NCI-H146 treated with DMSO at 0.1 percent for 48 hours (cell line): ENCODE data around the gene LLCFC1.
"Not testable (repeated sequence)": the region's sequence is repeated elsewhere in the genome, so short reads cannot be mapped to it uniquely, and the experiment has no call there.

Source experiments
- DNase-seq: peaks from one replicate; lab custom pipeline; 2025; ENCODE audit not compliant: unreplicated experiment; lab: John Stamatoyannopoulos, UW

The LLCFC1 gene

DNA sequence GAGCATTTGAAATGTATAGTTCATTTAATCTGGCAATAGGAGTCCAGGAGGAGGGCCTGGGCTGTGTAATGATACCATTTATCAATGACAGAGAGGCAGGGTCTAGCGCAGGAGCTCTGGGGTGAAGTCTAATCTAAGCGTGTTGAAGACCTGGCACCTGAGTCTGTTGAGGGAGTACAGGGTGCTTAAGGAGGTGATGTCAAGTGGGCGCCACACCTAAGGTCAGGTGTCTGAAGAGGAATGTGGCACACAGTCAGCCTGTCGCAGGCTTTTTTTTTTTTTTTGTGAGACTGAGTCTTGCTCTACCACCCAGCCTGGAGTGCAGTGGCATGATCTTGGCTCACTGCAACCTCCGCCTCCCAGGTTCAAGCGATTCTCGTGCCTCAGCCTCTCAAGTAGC, 2.3 kb downstream of the LLCFC1 start:
- no peak for DNase-seq

DNA sequence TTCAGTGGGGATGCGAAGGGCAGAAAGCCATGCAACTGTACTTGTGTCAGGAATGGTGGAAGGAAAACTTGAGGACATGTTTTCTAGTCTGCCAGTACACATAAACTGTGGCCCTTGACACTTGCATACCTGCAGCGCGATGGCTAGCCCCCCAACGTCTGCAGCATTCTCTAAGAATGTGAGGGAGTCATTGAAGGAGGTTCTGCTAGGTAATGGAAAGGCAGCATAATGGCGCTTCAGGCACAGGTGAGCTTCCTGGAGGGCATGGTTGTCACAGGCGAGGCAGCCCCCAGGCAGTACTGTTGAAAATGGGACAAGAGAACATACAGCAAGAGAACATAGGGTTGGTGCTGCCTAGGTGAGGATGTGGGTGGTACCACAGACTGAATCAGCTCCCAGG, 3.5 kb downstream of the LLCFC1 start:
- DNase-seq: no peak

DNA sequence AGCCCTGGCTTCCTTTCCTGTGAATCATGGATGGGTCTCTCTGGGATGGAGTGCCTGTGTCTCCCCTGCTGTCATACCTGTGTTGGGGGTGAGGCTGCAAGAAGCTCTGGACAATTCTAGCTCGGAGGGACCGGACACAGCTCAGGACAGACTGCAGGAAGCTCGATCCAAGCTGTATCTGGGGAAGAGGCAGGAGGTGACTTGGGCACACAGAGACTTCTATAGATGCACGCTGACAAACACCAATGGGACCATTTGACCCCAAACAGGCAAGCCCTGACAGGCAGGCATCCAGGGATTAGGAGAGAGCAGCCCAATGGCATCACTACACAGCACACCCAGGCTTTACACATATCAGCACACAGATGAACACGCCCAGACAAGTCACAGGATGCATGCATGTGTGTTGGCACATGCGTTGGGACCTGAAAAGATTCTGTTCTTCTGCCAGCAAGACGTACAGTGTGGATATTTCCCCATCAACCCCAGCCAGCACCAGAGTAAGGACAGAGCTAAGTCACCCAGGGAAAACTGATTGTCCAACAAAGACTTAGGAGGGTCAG, 4.5 kb downstream of the LLCFC1 start:
- no peak for DNase-seq

DNA sequence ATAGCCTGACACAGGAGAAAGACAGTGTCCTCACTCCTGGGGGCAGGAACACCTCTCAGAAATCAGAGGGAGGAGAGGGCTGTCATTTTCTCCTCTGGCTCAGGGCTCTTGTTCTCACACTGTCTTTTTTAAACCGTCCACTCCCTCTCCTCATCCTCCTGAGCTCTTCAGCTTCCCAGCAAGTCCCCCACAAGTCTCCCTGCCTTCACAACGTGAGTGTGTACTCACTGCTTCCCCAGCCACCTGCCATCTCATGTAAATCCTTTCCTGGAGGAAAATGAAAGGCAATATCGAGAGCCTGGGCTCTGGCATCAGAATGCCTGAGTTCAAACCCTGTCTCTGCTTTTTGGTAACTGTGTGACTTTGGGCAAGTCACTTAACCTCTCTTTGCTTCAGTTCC, 5.7 kb downstream of the LLCFC1 start:
- no peak for DNase-seq

DNA sequence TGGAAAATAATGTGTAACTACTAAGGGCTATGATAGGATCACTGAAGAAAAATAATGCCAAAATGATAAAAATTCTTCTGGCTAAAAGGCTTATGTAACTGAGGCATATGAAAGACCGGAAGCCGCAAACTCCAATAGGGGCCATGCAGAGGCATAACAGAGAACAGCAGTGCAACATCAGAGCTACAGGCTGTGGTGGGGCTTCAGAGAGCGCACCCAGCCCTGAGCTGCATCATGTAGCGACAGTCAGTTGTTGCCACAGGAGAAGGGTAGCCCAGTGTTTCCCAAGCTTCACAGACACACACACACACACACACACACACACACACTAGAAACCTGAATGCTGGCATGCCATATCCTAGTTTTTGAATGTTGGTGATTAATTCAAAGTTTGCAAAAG, 9.3 kb downstream of the LLCFC1 start:
- no peak for DNase-seq

DNA sequence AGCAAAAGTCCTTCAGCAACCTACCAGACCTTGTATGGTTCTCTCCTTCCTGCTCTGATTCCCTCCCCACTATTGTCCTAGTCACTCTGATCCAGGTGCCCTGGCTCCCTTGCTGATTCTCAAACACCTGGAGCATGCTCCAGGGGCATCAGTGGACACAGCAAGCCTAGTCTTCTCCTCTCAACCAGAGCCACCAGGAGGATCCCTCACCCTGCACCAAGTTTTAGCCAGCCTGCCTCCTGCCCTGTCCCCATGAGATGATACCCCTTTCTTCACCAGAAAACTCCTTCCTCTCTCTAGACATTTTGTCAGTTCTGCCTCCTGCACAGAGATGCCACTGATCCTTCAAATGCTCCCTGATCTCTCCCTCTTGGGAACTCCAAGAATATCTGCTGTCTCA, 11.0 kb downstream of the LLCFC1 start:
- no peak for DNase-seq

DNA sequence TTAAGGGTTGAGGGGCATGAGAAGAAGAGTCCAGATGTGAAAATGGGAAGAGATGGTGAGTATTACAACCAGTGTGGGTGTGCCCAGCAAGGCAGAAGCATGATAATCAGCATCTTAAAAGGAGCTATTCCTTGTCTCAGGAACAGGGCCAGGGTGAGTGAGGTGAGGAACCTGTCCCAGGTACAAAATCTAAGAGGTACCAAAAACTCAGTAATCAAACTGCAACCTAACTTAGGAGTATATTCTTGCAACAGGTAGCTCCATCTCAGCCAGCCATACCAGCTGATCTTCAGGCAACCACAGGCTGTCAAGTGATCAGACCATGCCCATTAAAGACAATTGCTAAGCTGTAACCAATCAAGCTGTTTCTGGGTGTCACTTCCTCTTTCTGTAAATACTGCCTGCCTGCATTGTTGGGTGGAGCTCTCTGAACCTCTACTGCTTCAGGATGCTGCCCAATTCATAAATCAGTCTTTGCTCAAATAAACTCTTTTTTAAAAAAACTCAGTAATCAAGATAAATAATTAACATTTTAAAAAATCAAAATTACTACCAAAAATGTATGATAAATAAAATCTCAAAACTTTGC, 15.5 kb downstream of the LLCFC1 start:
- DNase-seq: no peak

DNA sequence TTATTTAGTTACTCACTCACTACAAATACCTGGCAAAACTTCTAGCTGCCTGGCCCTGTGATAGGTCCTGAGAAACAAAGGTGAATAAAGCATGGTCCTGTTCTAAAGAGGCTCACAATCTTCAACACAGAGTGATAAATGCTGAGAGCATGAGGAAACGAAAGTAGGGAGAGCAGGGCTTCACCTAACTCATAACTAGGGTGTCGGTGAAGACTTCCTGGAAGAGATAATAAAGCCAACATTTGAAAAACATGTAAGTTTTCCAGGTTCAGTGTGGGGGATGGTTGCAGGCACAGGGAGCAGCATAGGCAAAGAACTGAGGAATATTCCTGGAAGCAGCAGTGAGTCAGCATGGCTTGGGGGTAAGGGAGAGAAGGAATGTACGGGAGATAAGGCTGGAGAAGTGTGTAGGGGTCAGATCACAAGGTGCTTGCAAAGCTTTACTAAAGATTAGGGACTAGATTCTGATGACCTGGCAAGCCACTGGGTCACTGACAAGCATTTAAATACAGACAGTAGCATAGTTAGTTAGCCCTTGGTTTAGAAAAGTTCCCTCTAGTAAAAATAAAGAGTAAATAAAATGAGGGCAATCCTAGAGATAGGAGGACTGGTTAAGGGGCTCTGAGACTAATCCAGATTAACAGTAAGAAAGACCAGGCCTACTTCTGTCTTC, 17.8 kb downstream of the LLCFC1 start:
- no peak for DNase-seq

DNA sequence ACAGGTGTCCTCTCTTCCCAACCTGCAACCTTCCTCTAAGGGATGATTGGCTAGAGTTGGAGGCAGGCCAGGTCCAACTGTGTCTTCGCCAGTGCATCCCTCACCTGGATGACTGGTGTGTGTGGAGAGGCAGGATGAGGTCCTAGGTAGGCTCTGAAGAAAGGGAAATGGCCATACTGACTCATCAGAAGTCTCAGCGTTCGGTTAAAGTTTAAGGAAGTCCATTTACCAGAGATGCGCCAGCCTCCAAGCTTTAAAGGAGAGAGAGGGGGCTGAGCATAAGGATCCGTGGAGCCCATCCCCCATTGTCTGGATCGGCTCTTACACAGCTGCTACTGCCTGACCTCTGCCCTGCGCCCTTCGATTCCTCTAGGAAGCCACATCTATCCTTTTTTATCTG, 18.4 kb downstream of the LLCFC1 start:
- DNase-seq: no peak

DNA sequence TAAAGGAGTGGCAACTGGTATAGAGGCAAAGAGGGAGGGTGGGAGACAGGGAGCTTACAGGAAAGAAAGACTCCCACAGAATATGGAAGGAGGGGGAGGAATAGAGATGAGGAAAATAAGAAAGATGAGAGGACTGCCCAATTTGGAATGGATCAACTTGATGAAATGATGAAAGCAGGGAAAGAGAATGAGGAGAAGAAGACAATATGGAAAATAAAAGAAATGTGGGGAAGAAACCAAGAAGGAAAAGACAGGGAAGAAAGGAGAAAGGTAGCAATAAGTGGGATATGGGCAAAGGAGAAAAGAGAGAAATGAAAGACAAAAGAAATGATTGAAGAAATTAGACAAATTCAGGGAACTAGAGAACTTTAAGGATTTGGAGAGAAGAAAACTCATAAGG, 19.9 kb downstream of the LLCFC1 start:
- DNase-seq: no peak

DNA sequence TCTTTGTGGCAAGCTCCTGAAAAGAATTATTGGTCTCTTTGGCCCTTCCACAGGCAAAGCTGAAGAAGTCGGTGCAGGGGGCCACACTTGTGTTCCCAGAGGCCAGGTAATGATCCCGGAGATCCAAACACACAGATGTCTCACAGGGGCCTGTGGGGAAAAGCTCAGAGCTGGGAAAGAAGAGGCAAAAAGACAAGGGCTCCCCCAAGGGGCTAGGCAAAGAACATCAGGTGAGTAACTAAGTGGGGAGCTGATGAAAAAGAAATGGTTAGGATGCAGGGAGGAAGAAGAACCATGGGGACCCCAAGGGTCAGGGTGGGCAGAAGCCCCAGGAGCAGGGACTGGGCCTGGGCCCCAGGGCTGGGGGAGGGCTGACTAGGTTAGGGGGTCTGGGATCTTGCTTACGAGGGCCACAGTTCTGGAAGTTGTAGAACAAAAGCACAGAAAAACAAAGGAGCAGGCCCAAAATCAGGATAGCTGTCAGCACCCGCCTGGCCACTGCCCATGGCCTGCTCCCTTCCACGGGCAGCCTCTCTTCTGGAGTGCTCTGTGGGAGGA, 21.8 kb downstream of the LLCFC1 start:
- DNase-seq: no peak

DNA sequence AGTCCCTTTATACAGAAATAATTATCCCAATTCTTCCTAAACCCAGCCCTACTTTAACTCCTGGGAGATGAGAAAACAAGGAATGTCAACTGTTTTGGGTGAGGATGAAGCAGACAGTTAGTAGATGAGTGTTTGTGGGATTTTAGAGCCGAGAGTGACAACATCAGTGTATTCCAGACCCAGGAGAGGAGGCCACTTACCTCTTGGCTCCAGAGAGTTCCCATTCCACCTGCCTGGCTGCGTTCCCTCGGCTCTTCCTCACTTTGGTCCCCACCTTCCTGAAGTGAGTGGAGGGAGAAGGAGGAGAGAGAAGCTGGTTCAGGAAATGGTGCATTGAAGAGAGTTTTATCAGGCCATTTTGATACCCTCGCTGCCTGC, 22.3 kb downstream of the LLCFC1 start:
- DNase-seq: no peak

DNA sequence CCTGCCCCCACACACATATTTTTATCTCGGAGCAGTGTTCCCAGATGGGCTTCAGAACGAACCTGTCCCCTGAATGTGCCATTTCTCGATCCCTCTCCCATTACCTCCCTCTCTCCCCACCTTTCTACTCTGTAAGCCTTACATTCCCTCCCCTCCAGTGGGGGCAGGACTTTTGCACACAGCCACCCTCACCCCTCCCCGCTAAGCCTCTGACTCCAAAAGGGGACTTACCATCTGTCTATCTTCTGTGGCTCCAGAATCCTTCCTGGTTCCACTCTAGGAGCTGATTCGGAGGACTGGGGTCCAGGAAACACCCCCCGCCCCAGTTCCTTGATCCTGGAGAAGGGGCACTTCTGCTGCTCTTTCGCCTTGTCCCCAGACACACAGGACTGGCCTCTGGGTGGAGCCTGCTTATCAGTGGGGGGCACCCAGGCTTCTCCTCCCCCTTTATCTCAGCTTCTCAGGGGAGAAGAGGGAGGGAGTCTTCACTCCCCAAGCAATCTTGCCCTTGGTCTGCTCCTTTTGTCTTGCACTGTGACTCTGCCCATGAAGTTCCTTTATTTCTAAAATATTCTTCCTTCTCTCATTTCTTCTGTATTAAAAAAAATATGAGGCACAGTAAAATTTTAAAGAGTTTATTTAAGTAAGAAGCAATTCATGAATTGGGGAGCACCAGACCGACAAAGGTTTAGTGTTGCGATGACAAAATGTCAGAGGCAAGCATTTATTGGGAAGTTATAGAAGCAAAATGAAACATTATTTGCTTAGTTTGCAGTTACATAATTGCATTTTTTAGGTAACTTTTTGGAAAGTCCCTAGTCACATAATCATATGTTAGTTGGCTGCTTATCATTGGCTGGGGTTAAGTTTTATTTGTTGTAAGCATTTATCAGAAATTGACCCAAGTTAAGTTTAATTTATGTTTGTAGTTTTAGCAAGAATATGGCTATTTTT, 23.0 kb downstream of the LLCFC1 start, which contains the start of gene KEL:
Gene KEL, minus strand, starts transcription at position 391 of the 954 bp plus-strand sequence. Its CDS starts 157 bp downstream, at position 234.
- no peak for DNase-seq

DNA sequence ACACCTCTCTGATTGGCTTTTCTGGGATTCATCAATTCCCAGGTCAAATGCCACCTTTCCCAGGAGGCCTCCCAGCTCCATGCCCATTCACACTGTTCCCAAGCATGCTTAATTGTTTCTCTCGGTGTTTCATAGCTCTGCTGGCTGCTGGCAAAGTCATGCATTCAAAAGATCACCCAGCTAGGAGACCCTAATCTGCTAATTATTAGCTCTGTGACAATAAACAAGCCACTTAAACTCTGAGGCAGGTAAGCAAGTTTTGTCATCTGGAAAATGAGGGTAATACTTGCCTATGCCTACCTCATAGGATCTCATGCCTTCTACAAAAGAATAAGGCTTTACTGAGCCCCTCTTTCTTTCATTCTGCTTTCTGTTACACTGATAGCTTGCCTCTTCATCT, 23.7 kb downstream of the LLCFC1 start:
- no peak for DNase-seq

DNA sequence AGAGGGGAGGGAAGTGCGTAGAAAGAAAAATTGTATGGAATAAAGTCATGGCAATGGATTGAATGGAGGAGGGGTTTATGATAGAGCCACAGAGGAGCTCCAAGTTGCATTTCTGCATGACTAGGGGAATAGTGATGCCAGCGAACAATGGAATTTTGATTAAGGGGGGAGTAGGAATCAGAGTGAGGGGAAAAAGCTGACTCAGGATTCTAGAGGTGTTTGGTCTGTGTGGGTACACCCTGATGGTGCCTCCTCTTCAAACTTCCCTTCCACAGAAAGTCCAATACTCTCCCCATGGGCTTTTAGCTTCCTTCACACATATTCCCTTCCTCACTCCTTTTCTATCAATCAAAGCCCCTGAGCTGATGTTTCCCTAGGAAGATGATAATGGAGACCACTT, 24.7 kb downstream of the LLCFC1 start:
- DNase-seq: no peak

DNA sequence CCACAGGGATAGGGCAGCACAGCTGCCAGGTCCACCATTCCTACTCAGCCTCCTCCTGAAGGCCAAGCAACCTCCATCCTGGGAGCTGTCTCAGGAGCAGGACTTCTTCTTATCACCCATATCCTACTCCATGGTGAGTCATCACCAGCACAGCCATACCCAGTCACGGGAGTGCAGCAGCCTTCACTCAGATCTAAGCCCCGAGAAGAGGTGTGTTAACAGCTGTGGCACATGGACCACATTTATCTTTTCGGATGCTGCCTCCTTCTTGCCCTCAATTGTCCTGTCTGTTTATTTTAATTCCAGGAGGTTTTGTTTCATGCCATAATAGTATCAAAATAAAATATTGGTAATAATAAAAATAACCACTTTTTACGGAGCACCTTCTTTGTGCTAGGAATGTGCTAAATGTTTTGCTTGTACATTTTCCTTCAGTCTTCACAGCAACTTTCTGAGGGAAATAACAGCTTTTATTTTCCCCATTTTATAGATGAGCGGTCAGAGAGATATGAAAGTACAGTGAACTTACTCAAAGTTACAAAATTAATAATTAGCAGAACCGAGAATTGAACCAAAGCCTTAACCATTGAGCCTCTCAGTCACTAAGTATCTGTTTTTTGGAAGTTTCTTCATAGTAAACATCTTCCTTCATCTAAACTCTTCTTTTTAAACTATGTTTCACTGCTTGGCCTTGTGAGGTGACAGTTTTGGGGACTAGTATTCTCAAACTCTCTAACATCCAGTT, 25.4 kb downstream of the LLCFC1 start:
- DNase-seq: no peak

DNA sequence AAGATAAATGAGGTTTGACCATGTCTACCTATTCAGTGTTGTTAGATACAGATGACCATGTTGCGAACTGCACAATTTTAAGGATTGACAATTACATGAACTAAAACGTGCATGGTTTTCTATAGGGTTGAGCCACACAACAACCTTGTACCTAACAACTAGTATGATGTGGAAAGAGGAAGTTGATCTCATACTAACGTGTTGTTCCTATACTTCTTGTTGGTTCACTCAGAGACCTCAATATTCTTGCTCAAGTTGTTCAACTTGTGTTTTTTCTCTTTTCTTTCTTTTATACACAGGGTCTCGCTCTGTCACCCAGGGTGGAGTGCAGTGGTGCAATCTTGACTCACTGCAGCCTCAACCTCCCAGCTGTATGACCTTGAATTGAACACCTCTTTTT, 28.9 kb downstream of the LLCFC1 start:
- no peak for DNase-seq

DNA sequence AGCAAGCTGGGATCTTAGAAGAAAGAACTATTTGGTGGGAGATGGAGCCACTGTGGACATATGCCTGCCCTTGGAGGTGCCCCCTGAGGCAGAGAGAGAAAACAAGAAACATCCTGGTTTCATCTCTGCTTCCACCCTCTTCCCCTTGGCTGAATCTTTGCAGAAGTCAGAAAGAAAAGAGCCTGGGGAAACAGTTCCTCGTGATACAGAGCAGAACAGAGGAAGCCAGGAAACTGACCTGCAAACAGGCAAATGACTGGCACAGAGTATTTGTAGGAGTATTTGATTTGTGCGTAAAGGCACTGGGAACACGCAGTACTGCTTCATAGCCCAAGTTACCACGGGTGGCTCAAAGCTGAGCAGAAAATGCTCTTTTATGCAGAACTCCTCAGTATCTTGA, 29.9 kb downstream of the LLCFC1 start:
- DNase-seq: no peak

DNA sequence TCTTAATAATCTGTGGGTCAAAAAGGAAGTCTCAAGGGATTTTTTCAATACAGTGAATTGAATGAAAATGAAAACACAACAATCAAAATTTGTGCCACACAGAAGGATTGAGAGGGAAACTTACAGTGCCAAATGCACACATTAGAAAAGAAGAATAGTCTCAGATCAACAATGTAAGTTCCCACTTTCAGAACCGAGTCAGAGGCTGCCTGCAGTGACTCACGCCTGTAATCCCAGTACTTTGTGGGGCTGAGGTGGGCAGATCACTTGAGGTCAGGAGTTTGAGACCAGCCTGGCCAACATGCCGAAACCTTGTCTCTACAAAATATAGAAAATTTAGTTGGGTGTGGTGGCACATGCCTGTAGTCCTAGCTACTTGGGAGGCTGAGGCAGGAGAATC, 35.3 kb downstream of the LLCFC1 start:
- DNase-seq: no peak

DNA sequence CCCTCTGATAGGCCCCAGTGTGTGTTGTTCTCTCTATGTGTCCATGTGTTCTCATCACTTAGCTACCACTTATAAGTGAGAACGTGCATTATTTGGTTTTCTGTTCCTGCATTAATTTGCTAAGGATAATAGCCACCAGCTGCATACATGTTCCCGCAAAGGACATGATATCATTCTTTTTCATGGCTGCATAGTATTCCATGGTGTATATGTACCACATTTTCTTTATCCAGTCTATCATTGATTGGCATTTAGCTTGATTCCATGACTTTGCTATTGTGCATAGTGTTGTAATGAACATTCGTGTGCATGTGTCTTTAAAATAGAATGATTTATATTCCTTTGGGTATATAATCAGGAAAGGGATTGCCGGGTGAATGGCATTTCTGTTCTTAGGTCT, 39.1 kb downstream of the LLCFC1 start:
- DNase-seq: not testable (repeated sequence)

DNA sequence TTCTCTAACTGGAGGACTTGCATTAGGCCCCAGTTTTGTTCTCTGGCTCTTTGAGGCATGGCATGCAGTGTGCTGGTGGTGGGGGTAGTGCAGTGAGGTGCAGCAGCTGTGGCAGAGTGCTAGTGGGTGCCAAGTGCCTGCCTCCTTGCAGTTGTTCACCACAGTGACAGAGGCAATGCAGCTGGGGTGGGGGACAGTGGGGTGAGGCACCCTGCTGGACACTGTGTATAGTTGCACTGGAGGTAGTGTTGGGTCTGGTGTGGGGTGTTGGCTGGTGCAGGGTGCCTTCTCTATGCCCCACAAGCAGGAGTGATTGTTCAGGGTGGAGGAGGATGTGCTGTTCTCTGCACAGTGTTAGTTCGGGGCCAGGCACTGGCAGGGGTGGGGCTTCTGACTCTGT, 44.5 kb downstream of the LLCFC1 start:
- no peak for DNase-seq
